HG03066 (cell line): ENCODE results near the gene EDC3.

ENCODE experiments used
- ATAC-seq: cut with Tn5 transposase; IDR thresholded peaks from one replicate; pipeline ENCODE4 v1.9.1; 2021; ENCODE audit warnings: low read depth; ENCODE audit not compliant: unreplicated experiment

The EDC3 gene

GRCh38 chr15:74626752-74627692 is 68.8 kb downstream of the EDC3 start:
- no peak for ATAC-seq

- no peak for ATAC-seq
These were observed 69.5 kb downstream of the EDC3 start for GRCh38 chr15:74626336-74626735.

- no peak for ATAC-seq
These were observed 70.1 kb downstream of the EDC3 start for GRCh38 chr15:74625693-74626092.

- ATAC-seq = no peak
These were observed 71.7 kb downstream of the EDC3 start for GRCh38 chr15:74624020-74624602.

GRCh38 chr15:74622758-74623157 is 73.1 kb downstream of the EDC3 start:
- ATAC-seq = no peak

GRCh38 chr15:74621936-74622335 is 73.9 kb downstream of the EDC3 start:
- ATAC-seq = no peak

GRCh38 chr15:74621546-74621920 is 74.3 kb downstream of the EDC3 start:
- ATAC-seq = no peak

- ATAC-seq = no peak
These were observed 74.9 kb downstream of the EDC3 start for GRCh38 chr15:74620636-74621545.

- no peak for ATAC-seq
These were observed 75.7 kb downstream of the EDC3 start for GRCh38 chr15:74619916-74620635.

GRCh38 chr15:74618841-74619596 is 76.8 kb downstream of the EDC3 start:
- no peak for ATAC-seq

- ATAC-seq = no peak
These were observed 78.8 kb downstream of the EDC3 start for GRCh38 chr15:74616996-74617395.

- no peak for ATAC-seq
These were observed 79.4 kb downstream of the EDC3 start for GRCh38 chr15:74616366-74616939.

GRCh38 chr15:74615508-74616365 is 80.1 kb downstream of the EDC3 start, which contains the start of gene CLK3:
Gene CLK3 (plus strand): TSS chr15:74615836. CDS start chr15:74619197, 3,361 bp downstream.
- peak; percentile 70 for ATAC-seq

- ATAC-seq = peak; percentile 46
These were observed 80.9 kb downstream of the EDC3 start for GRCh38 chr15:74614744-74615507.

GRCh38 chr15:74613953-74614743 is 81.7 kb downstream of the EDC3 start:
- no peak for ATAC-seq

- no peak for ATAC-seq
These were observed 82.5 kb downstream of the EDC3 start for GRCh38 chr15:74613089-74613952.
